Activated CD4-positive, alpha-beta T cell treated with anti-CD3 and anti-CD28 coated beads, Interleukin-2, Interleukin-6, amounts not matched to agents 100 ng/mL and 50 ng/mL, durations not matched to agents 16 hours and 8 hours (primary cell): ENCODE data around the gene SYNGR4.
A peak's percentile ranks its signal among the peaks of the same experiment; 100 is the strongest.
"Not testable (repeated sequence)": the region's sequence is repeated elsewhere in the genome, so short reads cannot be mapped to it uniquely, and the experiment has no call there.

Experiments used
- DNase-seq: peaks from one replicate; pipeline ENCODE4 v3.0.0-alpha.2; 2020

Gene SYNGR4, protein sequence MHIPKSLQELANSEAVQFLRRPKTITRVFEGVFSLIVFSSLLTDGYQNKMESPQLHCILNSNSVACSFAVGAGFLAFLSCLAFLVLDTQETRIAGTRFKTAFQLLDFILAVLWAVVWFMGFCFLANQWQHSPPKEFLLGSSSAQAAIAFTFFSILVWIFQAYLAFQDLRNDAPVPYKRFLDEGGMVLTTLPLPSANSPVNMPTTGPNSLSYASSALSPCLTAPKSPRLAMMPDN

DNA sequence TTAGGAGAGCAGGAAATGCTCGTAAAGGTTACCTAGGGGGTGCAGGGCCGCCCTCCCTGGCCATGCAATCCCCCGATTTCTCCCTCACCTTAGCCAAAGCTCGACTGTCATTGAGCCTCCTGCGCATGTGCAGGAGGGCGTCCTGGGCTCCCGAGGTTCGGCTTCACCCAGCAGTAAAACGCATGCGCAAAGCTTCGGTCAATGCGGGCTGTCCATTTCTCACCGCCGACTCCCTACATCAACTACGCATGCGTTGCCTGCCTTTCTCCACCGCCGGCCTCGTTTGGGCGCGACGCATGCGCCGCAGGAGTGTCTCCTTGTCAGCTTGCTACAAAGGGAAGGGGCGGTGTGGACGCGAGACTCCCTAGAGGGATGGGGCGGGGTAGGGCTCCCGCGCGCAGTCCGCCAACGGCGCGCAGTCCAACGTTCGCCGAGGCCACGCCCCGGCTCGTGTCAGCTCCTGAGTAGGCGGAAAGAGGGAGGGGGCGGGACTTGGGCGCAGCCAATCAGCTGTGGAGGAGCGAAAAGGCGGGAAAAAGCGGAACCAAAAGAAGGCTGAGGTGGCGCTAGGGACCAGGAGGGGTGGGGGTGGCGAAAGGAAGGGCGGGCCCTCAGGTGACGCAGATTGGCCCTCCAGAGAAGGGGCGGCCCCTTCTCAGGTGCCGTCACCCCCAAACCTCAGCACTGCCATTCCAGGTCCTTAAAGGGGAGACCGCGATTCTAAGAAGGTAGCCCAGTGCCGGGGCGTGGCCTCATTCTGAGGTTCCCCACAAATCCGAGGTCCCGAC is at the start of gene SYNGR4, which contains the start of gene TMEM143:
TSS of gene SYNGR4 (plus strand) at position 558 of the 788 bp plus-strand sequence. CDS start 1,476 bp downstream, outside the sequence.
TSS of gene TMEM143 (minus strand) at position 131 of the 788 bp plus-strand sequence. CDS start at position 111, 20 bp downstream.
- DNase-seq = peak; percentile 100

DNA sequence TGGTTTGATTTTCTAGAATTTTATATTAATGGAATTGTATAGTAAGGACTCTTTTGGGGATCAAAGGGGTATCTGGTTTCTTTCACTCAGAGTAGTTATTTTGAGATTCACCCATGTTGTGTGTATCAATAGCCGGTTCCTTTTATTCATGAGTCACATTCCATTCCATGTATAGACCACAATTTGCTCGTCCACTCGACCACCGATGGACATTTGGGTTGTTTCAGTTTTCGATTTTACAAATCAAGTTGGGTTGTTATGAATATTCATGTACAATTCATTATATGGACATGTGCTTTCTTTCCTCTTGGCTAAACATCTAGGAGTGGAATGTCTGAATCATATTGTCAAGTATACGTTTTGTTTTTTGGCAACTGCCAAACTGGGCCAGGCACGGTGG is 48.5 kb upstream of the SYNGR4 start:
- no peak for DNase-seq

DNA sequence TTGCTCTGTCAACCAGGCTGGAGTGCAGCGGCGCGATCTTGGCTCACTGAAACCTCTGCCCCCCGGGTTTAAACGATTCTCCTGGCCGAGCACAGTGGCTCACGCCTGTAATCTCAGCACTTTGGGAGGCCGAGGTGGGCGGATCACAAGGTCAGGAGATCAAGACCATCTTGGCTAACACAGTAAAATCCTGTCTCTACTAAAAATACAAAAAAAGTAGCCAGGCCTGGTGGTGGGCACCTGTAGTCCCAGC is 46.5 kb upstream of the SYNGR4 start:
- DNase-seq = not testable (repeated sequence)

DNA sequence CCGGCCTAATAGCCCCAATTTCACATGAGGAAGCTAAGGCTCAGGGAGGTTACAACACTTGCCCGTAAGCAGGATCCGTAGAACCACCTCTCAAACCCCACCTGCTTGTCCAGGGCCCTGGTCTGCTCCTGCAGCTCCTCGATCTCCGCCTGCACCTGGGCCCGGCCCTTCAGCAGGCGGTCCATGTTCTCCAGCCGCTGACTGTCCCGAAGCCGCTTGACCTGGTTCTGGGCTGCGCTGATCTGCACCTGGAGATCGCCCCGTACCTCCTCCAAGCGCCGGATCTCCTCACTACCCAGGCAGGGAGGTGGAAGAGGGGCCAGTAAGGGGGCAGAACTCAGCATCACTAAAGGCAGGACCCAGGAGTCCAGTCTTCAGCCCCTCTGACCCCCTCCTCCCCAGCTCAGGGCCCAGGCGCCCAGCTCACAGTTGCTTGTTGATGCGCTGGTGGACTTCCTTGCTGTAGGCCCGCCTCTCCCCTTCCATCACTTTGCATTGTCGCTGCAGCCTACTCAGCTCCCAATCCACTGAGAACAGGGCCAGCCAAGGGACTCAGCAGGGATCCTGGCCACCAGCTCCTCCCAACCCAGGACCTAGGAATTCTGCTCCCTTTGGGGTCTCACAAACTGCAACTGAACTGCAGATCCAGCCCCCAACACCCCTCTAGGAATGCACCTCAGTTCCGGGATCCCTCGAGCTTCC is 45.7 kb upstream of the SYNGR4 start:
- no peak for DNase-seq

DNA sequence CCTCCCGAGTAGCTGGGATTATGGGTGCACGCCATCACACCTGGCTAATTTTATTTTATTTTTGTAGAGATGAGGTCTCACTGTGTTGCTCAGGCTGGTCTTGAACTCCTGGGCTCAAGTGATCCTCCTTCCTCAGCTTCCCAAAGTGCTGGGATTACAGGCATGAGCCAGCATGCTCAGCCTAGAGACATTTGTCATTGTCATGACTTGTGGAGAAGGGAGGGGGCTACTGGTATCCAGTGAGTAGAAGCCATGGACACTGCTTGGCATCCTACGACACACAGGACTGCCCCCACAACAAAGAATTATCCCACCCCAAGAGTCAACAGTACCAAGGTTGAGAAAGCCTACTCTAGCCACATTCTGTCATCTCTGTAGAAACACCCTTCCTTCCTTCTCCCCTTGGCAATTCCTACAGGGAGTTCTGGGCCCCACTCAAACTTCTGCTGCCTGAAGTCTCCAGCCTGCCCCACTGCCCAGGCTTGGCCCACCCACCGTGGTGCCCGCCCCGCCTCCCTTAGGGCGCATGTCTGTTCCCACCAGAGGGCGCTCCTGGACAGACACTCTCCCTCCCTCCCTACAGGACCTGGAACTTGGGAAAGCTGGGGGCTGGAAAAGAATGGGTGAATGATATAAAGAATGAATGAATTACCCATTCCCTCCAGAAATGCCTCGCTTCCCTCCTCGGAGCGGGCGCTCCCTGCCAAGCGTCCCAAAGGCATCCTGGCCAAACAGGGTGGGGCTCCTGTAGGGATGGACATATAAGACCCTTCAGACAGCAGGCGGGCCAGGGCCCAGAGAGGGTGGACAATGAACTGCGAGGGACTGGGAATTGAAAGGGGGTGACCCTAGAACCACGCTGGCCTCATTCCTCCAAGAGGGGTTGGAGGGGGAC is 44.3 kb upstream of the SYNGR4 start:
- peak; percentile 84 for DNase-seq

DNA sequence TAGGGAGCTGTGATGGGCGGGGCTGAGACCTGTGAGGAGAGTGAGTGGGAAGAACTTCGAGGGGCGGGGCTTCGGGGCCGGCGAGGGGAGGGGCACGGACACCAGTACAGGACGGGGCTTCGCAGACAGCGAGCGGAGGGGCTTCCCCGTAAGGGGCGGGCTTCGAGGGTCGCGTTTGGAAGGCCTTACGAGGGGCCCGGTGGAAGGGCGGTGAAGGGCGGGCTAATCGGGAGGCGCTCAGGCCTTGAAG is 42.9 kb upstream of the SYNGR4 start:
- DNase-seq = peak; percentile 99

DNA sequence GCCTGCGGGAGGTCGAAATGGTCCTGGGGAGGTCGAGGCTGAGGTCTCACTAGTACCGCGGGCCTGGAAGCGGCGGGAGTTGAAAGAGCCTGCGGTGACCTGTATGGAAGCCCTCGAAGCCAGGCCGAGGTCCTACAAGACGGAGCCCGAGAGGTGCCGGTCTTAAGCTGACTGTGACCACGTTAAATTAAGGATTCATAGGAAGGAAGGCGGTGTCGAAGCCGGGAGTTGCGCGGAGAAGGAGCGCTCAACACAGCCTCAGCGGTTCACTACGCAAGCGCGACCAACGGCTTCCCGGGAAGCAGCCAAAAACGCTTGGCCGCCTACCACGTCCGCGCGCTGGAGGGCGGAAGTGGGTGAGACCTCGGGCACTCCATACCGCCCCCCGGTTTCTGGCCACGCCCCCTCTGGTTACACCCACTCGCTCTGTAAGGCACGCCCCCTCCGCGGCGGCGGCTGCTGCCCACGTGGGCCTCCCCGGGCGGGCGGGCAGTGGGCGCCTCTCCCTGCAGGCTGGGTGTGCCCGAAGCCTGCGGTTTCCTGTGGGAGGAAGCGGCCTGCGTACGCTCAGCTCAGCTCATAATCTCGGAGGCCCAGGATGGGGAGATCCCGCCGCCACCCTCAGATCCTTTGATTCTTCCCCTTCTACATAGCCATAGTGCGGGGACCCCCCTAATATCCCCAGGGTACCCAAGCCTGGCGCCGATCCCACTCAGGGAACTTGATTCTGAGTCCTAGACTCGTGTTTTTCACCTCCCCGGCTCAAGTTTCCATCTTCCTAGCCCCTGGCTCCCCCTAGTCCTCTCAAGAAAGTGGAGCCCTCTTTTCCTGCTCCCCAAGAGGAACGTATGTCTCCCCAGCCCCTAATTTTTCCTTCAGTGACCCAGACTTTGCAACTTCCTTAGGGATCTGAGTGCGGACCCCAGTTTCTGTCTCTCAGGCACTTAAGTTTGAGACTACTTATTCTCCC is 42.3 kb upstream of the SYNGR4 start:
- DNase-seq = peak; percentile 100

DNA sequence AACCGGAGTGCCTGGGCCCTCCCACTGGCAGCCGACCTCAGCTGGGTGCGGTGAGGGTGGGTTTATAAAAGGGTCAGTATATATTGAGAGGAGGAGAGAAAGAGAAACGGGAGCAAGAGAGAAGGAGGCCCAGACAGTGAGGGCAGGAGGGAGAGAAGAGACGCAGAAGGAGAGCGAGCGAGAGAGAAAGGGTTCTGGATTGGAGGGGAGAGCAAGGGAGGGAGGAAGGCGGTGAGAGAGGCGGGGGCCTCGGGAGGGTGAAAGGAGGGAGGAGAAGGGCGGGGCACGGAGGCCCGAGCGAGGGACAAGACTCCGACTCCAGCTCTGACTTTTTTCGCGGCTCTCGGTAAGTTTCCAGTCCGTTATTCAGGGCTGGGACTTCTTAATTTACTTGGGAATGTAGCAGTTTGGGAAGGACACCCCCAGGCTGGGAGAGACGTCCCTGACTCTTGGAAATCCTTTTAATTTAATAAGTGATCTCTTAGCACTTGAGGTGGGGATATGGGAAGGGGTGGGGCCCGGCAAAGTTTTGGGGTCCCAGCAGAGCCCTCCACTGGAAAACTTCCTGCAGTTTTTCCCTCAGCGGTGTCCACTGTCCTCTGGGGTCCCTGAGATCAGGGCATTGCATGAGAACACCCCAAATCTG is 38.8 kb upstream of the SYNGR4 start, which contains the start of gene EMP3:
TSS of gene EMP3 (plus strand) at position 288 of the 646 bp plus-strand sequence. CDS start 1,293 bp downstream, outside the sequence.
- peak; percentile 89 for DNase-seq

DNA sequence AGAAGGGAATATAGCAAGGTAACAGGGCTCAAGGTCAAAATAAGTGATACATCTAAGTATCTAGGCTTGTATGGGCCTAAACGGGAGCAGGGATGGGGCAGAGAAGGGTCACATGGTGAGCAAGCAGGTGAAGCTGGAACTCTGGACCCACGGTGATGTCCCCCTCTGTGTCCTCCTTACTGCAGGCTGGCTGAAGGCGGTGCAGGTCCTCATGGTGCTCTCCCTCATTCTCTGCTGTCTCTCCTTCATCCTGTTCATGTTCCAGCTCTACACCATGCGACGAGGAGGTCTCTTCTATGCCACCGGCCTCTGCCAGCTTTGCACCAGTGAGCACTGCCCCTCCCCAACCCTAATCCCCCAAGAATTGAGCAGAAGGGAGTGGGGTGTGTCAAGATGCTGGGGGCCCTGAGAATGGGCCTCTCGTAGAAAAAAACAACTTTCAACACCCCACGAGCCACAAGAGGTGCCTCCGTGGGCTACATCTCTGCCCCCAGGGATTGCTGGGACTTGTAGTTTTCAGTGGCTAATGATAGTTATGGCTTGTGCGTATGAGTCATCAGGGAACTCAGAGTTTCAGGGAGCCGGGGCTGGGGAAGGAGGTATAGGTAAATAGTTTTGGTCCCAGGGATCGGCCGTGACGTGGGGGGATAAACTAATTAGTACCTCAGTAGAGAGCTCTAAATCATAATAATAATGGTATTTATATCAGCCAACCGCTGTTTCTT is 34.8 kb upstream of the SYNGR4 start:
- DNase-seq = peak; percentile 71

DNA sequence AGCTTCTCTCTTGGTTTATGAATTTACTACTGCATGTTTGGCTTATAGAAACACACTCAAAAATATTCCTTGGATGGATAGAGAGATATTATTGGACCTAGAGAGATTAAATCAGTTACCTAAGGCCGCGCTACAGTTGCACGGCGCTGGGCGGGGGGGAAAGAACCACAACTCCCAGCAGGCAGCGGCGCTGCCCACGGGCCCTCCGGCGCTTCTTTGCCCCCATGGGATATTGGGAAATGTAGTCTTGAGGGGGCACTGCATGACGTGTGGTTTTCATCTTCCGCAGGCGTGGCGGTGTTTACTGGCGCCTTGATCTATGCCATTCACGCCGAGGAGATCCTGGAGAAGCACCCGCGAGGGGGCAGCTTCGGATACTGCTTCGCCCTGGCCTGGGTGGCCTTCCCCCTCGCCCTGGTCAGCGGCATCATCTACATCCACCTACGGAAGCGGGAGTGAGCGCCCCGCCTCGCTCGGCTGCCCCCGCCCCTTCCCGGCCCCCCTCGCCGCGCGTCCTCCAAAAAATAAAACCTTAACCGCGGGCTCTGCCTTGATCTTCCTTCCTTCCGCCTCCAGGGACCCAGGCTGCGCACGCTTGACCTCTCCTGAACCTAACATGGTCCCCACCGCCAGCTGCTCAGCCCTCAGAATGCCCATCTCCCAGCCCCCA is 34.0 kb upstream of the SYNGR4 start:
- peak; percentile 92 for DNase-seq

DNA sequence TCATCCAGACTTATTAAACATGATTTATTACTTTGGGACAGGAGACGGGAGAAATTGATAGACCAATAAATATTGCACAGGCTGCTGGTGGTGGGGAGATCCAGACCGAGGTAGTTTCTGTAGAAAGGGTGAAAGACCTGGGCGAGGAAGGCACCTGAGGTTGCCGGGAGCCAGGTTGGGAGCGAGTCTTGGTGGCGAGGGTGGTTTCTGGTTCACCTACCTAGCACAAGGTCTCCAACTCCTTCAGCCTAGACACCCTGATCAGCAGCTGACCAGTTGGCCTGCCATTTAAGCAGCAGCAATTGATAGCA is 31.9 kb upstream of the SYNGR4 start:
- no peak for DNase-seq

DNA sequence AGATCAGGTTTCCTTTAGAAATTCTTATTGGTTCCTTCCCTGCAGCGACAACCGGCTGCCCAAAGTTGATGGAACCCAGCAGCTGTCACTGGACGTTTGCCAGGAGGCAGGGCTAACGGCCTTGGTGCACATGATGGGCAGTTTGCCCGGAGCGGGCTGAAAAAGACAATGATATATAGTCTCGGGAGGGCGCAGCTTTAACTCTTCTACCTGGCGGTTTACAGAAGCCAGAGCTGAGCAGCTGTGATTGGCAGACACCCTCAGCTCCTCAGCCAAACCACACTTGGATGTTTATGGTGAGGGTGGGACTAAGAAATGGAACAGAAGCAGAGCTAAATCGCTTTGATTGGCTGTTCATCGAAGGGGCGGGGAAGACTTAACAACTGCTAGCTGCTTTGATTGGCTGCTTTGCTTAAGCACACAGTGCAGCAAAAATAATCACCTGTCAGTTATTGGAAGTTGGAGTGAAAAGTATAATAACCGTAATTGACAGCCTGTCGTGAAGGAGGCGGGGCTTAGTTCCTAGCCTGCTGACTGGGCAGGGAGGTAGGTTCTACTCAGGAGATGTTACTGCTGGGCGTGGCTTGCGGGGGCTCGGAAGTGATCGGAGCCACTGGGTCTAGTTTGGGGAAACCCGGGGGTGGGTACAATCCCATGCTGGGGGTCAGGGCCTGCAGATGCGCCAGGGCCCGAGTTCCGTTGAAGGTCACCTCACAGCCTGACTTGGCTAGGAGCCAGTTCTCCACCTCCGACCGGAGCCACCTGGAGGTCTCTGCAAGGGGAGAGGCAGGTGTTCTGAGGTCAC is 31.3 kb upstream of the SYNGR4 start:
- peak; percentile 94 for DNase-seq

DNA sequence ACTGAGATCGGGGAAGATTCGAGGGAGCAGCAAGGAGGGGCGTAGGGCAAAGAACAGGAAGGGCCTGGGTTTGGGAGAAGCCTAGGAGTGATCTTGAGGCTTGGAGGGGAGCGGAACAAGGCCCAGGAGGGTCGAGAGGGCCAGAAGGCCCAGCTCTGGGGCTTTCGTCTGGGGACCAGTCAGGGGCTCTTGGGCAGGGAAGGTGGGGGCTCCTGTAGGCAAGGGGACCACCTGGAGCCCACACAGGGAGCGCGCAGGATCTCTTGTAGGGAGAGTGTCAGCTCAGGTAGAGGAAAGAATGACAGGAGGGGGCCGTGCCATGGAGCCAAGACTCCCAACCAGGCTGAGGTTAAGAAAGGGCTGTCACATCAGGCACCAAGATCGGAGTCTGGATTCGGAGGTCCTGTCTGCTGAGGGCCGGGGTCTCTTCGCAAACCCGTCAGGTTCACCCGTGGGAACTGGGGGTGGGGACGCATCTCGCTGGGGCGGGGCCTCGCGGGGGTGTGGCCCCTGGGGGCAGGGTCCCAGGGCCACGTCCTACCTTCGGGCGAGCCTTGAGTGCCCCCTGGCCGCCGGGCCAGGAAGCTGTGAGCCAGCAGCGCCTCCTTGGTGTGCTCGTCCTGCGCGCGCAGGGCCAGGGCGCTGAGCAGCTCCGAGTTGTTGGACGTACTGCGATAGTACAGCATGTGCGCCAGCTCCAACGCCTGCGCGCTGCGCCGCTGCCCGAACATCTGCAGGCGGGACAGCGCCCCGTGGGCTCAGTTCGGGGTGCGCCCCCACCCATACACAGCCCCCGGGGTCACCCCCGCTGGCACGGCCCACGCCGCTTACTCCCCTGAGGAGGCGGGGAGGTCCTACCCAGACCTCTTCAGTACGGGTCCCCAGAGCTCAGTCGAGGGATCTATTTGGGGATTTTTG is 30.4 kb upstream of the SYNGR4 start:
- peak; percentile 96 for DNase-seq

DNA sequence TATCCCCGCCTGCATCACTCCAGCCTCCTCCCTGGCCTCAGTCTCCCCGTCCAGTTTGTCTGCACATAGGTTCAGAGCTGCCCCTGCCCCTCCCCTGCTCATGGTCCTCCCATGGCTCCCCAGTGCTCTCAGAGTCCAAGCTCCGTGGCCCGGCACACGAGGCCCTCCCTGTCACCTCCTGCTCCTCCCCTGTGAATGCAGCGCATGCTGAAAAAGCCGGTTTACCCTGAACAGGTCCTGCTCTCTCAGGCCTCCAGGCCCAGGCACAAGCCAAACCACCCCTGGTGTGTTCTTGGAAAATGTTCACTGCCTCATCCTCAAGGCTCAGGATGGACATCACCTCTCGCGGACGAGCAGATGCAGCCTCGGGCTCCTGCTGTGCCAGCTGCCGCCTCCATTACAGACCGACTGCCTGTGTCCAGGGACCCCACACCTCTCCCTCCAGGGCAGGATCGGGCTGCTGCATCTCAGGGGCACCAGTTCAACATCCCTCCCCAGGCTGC is 25.9 kb upstream of the SYNGR4 start:
- no peak for DNase-seq

DNA sequence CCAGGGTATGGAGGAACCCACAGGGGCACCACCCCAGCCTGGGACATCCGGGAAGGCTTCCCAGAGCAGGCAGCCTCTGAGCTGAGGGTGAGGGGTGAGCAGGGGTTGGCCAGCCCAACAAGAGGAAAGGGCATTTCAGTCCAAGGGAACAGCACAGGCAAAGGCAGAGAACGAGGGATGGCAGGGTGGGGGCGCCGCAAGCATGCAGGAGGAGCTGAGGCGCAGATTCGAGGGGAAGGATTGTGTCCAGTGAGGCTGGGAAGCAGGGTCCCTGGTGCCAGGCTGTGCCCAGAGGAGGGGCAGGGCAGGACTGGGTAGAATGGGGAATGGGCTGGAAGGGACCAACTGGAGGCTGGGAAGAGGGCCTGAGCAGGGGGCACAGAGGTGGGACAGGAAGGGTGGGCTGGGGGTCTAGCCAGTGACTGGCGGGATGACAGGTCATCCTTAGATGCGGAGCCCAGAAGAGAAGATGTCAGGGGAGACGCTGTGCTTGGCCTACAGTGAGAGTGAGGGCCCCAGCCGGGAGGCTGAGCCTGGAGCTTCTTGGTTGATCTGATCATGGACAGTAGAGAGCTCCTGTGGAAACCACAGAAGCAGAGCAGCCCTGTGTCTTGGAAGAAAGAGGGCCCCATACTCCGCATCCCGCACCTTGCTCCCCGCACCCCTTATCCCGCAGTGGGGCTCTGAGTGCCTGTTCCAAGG is 25.2 kb upstream of the SYNGR4 start:
- DNase-seq = no peak

DNA sequence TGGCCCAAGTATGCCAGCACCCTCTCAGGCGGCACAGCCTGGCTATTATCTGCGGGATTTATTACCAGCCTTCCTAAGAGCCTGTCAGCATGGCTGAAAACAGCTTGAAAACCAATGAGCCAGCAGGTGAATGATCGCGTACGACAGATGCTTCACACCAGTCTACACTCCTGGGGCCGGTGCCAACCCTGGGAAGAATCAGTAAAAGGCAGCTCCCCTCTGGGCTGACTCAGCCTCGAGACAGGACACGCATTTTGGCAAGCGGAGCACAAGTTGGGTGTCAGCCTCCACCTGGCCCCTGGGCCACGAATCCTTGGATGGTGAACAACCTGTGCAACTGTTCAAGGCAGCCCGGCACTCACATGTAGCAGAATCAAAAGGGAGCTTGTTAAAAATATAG is 23.2 kb upstream of the SYNGR4 start:
- no peak for DNase-seq
